Activated naive CD8-positive, alpha-beta T cell treated with anti-CD3 and anti-CD28 coated beads, Interleukin-2, amount 50 U/mL, for 24 hours (primary cell): ENCODE results near the gene UBE2C.

Experiments
- ATAC-seq: fragments of 150-1000 bp; cut with Tn5 transposase; one replicate; pipeline ENCODE4 v1.10.0; 2021
- DNase-seq: peaks from one replicate; pipeline ENCODE4 v3.0.0; 2021
- H3K27ac Mint-ChIP-seq: one replicate; pipeline ENCODE4 v1.8.0; 2021; ENCODE audit warnings: mild to moderate bottlenecking, mixed read lengths
- H3K27me3 Mint-ChIP-seq: one replicate; pipeline ENCODE4 v1.8.0; 2021; ENCODE audit warnings: mixed read lengths
- H3K36me3 Mint-ChIP-seq: one replicate; pipeline ENCODE4 v1.8.0; 2021; ENCODE audit warnings: low read depth, mixed read lengths
- H3K4me1 Mint-ChIP-seq: one replicate; pipeline ENCODE4 v1.8.0; 2021; ENCODE audit warnings: mixed read lengths
- H3K4me3 Mint-ChIP-seq: one replicate; pipeline ENCODE4 v1.8.0; 2021; ENCODE audit warnings: mild to moderate bottlenecking, moderate library complexity, mixed read lengths
- H3K9me3 Mint-ChIP-seq: one replicate; pipeline ENCODE4 v1.8.0; 2021; ENCODE audit warnings: mixed read lengths

Gene UBE2C

DNA sequence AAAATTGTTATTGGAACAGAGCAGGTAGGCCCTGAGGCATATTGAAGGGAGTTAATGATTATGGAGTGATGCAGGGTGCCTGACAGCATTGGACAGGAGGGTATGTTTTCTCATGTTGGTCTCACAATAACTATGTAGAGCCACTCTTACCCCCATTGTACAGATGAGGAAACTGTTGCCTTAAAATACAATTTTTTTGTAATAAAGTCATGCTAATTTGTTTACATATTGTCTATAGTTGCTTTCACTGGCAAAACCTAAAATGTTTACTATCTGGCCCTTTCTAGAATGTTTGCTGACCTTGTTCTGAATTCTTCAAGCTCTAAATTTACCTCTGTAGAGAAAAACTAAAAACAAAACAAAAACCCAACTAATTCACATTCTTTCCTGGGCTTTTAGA lies 39.1 kb downstream of the UBE2C start:
- H3K4me3 Mint-ChIP-seq = no peak overlapping the region
- no peaks in the 10 kb centered on the region for H3K27me3 Mint-ChIP-seq
- H3K27ac Mint-ChIP-seq = no peak overlapping the region
- H3K36me3 Mint-ChIP-seq = peaks cover 3% of the 10 kb centered on the region
- DNase-seq (no peak), ATAC-seq (no peak)
- H3K9me3 Mint-ChIP-seq = no peaks in the 10 kb centered on the region
- peaks cover 20% of the 10 kb centered on the region for H3K4me1 Mint-ChIP-seq

GRCh38 chr20:45852326-45852725 lies 39.9 kb downstream of the UBE2C start:
- Mint-ChIP-seq H3K4me3 (no peak overlapping the region), H3K9me3 (no peaks in the 10 kb centered on the region), H3K4me1 (peaks cover 23% of the 10 kb centered on the region), H3K27ac (no peak overlapping the region), H3K27me3 (no peaks in the 10 kb centered on the region), H3K36me3 (peaks cover 3% of the 10 kb centered on the region)
- no peak for DNase-seq
- no peak for ATAC-seq

DNA sequence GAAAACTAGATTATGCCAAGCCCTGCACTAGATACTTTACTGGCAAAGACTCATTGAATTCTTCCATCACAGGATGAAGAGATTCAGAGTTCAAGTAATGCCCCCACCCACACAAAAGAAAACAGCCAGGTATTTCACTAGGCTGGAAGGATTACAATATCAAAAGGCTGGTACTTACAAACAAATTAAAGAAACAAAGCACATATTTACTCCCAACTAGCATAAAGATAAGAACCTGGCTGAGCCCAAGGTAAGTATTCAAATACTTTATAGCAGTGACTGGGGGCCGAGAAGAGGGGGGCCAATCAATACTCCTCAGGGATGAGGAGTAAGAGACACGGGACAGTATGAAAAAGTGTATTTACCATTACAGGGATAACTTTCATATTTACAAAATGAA lies 41.0 kb downstream of the UBE2C start:
- H3K4me3 Mint-ChIP-seq = no peak overlapping the region
- H3K9me3 Mint-ChIP-seq = no peaks in the 10 kb centered on the region
- H3K27me3 Mint-ChIP-seq = no peaks in the 10 kb centered on the region
- ATAC-seq (no peak), DNase-seq (no peak)
- H3K36me3 Mint-ChIP-seq = peaks cover 3% of the 10 kb centered on the region
- no peak overlapping the region for H3K27ac Mint-ChIP-seq
- peaks cover 34% of the 10 kb centered on the region for H3K4me1 Mint-ChIP-seq

DNA sequence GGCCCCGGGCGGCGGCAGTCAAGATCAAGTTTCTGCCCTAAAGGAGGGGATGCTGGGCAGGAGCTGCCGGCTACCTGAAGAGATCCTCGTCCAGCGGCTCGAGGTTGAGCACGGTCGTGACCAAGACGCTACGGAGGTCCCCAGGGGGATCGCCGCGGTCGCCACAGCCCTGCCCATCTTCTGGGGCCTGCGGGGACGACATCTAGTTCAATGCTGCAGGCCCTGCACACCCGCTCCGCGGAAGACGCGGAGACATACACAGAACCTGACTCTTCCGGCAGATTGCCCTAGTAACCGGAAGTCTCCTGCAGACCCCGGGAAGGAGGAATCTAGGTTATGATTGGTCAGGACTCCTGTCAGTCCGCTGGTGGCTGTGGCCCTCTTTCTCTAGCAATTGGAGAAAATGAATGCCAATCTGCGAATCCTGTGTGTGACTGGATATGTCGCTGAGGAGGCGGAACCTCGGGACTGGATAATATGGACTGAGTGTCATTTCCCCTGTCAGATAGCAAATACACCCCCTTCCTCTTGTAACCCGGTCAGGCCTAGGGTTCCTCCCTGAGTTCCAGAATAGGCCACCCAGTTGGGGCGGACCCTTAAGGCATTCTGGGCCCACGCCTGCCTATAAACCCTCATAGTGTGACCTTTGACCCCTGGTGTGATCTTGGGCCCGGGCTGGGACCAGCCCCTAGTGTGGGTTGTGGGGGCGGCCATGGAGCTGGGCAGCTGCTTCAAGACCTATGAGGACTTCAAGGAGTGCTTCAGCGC lies 44.9 kb downstream of the UBE2C start, which contains the start of the genes ACOT8 and ZSWIM3:
Gene ACOT8 (minus strand): TSS at position 279 of the 768 bp plus-strand sequence. CDS start 77 bp downstream, at position 202.
Gene ZSWIM3 (plus strand): TSS at position 501 of the 768 bp plus-strand sequence. CDS start 212 bp downstream, at position 713.
- peak; percentile 90 for DNase-seq
- ATAC-seq = peak; percentile 99
- Mint-ChIP-seq H3K4me3 (peak within 1 kb of the TSS; percentile 95), H3K9me3 (no peaks in the 10 kb centered on the region), H3K36me3 (peaks cover 2% of the 10 kb centered on the region), H3K27me3 (no peaks in the 10 kb centered on the region), H3K4me1 (peaks cover 38% of the 10 kb centered on the region), H3K27ac (peak within 1 kb of the TSS; percentile 96)

DNA sequence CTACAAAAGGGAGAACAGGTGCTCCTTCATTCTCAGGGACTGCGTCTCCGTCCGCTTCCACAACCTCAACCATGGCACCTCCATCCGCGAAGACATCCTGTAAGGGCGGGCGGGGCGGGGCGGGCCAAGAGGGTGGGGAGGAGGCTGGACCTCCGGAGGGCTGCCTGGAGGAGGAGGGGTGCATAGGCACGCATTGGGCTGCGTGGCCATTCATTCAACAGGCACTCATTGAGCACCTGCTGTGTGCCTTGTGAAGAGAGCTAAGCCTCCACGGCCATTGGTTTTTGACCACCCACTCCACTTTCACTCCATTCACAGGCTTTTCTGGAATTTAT lies 45.4 kb downstream of the UBE2C start:
- Mint-ChIP-seq H3K36me3 (no peaks in the 10 kb centered on the region), H3K4me1 (peaks cover 38% of the 10 kb centered on the region), H3K27ac (peak overlapping the region; percentile 96), H3K27me3 (no peaks in the 10 kb centered on the region), H3K9me3 (no peaks in the 10 kb centered on the region), H3K4me3 (peak overlapping the region; percentile 95)
- peak; percentile 59 for ATAC-seq
- DNase-seq = peak; percentile 51

DNA sequence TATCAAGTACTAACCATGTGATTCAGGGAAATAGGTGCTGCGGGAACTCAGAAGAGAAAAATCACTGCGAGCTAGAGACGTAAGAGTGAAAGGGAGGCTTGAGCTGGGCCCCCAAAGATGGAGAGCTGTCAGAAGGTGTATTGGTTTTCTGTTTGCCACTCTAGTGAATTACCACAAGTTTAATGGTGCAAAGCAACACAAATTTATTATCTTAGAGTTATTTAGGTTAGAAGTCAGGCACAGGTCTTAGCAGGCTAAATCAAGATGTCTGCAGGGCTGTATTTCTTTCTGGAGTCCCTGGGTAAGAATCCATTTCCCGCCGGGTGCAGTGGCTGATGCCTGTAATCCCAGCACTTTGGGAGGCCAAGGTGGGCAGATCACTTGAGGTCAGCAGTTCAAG lies 47.5 kb downstream of the UBE2C start:
- Mint-ChIP-seq H3K4me1 (peaks cover 33% of the 10 kb centered on the region), H3K27me3 (no peaks in the 10 kb centered on the region), H3K4me3 (no peak overlapping the region), H3K27ac (no peak overlapping the region), H3K9me3 (no peaks in the 10 kb centered on the region), H3K36me3 (no peaks in the 10 kb centered on the region)
- ATAC-seq (no peak), DNase-seq (no peak)

DNA sequence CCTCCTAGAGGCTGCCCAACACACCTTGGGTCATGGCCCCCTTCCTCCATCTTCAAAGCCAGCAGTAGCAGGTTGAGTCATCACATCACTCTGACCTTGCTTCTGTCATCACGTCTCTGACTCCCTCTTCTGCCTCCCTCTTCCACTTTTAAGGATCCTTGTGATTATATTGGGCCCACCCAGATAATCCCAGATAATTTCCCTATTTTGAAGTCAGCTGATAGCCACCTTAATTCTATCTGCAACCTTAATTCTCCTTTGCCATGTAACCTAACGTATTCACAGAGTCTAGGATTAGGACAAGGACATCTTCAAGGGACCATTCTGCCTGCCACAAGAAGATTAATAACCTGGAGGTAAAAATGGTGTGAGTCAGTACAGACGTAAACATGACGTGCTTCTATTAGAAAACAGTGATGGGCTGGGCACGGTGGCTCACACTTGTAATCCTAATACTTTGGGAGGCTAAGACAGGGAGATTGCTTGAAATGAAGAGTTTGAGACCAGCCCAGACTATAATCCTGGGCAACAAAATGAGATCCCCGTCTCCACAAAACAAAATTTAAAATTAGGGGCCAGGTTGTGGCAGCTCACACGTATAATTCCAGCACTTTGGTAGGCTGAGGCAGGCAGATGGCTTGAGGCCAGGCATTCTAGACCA lies 48.2 kb downstream of the UBE2C start:
- DNase-seq (no peak), ATAC-seq (no peak)
- H3K36me3 Mint-ChIP-seq = no peaks in the 10 kb centered on the region
- no peaks in the 10 kb centered on the region for H3K9me3 Mint-ChIP-seq
- no peaks in the 10 kb centered on the region for H3K27me3 Mint-ChIP-seq
- H3K4me3 Mint-ChIP-seq = no peak overlapping the region
- no peak overlapping the region for H3K27ac Mint-ChIP-seq
- H3K4me1 Mint-ChIP-seq = peaks cover 26% of the 10 kb centered on the region

DNA sequence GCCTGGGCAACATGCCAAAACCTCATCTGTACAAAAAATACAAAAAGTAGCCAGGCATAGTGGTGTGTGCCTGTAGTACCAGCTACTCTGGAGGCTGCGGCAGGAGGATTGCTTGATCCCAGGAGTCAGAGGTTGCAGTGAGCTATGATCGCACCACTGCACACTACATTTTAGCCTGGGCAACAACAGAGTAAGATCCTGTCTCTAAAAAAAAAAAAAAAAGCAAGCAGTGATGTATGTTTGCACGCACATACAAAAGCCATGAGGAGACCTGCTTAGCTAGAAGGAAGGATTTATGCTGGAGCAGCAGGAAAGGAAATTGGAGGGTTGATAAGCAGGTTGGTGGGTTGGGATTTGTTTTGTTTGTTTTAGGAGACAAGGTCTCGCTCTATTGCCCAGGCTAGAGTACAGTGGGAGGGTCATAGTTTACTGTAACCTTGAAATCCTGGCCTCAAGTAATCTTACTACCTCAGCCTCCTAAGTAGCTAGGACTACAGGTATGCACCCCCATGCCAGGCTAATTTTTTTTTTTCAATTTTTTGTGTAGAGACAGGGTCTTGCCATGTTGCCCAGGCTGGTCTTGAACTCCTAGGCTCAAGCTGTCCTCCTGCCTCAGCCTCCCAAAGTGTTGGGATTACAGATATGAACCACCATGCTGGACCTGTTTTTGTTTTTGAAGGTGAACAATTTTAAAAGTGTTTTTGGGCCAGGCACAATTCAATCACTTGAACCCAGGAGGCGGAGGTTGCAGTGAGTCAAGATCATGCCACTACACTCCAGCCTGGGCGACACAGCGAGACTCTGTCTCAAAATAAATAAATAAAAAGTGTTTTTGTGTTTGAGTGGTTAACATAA lies 49.0 kb downstream of the UBE2C start:
- Mint-ChIP-seq H3K27ac (no peak overlapping the region), H3K27me3 (no peaks in the 10 kb centered on the region), H3K9me3 (no peaks in the 10 kb centered on the region), H3K4me1 (peaks cover 18% of the 10 kb centered on the region), H3K36me3 (no peaks in the 10 kb centered on the region), H3K4me3 (no peak overlapping the region)
- DNase-seq = no peak
- no peak for ATAC-seq

DNA sequence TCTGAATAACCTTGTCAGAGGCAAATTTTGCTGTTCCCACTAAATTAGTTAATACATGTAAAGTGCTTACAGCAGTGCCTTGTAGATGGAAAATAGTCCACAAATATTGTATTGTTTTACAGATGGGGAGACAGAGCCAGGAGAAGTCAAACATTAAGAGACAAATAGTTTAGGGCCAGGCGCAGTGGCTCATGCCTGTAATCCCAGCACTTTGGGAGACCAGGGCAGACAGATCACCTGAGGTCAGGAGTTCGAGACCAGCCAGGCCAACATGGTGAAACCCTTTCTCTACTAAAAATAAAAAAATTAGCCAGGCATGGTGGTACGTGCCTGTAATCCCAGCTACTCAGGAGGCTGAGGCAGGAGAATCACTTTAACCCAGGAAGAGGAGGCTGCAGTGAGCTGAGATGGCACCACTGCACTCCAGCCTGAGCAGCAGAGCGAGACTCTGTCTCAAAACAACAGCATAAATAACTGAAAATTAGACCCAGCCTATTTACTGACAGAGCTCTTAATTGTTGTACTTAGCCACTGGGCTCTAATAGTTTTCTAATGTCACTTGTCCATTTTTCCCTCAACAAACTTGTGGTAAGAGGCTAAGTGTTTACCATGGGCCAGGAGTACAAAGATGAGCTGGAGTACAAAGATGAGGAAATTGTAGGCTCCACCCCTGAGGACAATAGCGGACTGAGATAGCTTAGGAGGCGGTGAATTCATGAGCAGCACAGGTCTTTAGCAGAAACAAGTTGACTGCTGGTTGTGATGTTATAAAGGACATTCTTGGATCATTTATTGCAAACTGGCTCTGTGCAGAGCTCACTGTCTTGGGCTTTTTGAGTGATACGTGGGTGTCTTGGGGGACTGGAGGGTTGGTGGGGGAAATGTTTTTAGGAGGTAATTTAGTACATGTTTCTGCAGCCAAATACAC lies 51.4 kb downstream of the UBE2C start:
- Mint-ChIP-seq H3K4me3 (no peak overlapping the region), H3K9me3 (no peaks in the 10 kb centered on the region), H3K27ac (no peak overlapping the region), H3K36me3 (no peaks in the 10 kb centered on the region), H3K4me1 (peaks cover 2% of the 10 kb centered on the region), H3K27me3 (no peaks in the 10 kb centered on the region)
- DNase-seq (no peak), ATAC-seq (no peak)

DNA sequence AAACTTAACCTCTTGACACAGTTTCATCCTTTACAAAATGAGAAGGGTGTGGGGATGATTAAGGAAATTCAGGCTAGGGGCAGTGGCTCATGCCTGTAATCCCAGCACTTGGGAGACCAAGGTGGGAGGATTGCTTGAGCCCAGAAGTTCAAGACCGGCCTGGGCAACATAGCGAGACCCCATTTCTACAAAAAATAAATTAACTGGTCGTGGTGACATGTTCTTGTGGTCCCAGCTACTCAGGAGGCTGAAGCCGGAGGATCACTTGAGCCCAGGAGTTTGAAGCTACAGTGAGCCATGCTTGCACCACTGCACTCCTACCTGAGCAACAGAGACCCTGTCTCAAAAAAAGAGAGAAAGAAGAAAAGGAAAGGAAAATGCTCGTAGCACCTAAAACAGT lies 54.0 kb downstream of the UBE2C start:
- no peaks in the 10 kb centered on the region for H3K27me3 Mint-ChIP-seq
- no peaks in the 10 kb centered on the region for H3K36me3 Mint-ChIP-seq
- H3K4me1 Mint-ChIP-seq = no peaks in the 10 kb centered on the region
- DNase-seq (no peak), ATAC-seq (no peak)
- no peaks in the 10 kb centered on the region for H3K9me3 Mint-ChIP-seq
- H3K27ac Mint-ChIP-seq = no peak overlapping the region
- no peak overlapping the region for H3K4me3 Mint-ChIP-seq
